K562 treated with DMSO at 1 percent for 4 hours (cell line): Measurements from ENCODE around the gene SBSN. TPM values are rescaled to one million over a fixed set of nuclear protein-coding genes. Genes with fewer than 3 reads are reported as not detected.

Experiments used
- total RNA-seq: library from RNA; unstranded; fragments of 300-600 nt; gene quantifications from 2 replicates; pipeline ENCODE4 v1.2.3, GENCODE V29; 2022; ENCODE audit not compliant: insufficient read depth

The SBSN gene, protein sequence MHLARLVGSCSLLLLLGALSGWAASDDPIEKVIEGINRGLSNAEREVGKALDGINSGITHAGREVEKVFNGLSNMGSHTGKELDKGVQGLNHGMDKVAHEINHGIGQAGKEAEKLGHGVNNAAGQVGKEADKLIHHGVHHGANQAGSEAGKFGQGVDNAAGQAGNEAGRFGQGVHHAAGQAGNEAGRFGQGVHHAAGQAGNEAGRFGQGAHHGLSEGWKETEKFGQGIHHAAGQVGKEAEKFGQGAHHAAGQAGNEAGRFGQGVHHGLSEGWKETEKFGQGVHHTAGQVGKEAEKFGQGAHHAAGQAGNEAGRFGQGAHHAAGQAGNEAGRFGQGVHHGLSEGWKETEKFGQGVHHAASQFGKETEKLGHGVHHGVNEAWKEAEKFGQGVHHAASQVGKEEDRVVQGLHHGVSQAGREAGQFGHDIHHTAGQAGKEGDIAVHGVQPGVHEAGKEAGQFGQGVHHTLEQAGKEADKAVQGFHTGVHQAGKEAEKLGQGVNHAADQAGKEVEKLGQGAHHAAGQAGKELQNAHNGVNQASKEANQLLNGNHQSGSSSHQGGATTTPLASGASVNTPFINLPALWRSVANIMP
- total RNA-seq = not detected in 2 replicates

DNA sequence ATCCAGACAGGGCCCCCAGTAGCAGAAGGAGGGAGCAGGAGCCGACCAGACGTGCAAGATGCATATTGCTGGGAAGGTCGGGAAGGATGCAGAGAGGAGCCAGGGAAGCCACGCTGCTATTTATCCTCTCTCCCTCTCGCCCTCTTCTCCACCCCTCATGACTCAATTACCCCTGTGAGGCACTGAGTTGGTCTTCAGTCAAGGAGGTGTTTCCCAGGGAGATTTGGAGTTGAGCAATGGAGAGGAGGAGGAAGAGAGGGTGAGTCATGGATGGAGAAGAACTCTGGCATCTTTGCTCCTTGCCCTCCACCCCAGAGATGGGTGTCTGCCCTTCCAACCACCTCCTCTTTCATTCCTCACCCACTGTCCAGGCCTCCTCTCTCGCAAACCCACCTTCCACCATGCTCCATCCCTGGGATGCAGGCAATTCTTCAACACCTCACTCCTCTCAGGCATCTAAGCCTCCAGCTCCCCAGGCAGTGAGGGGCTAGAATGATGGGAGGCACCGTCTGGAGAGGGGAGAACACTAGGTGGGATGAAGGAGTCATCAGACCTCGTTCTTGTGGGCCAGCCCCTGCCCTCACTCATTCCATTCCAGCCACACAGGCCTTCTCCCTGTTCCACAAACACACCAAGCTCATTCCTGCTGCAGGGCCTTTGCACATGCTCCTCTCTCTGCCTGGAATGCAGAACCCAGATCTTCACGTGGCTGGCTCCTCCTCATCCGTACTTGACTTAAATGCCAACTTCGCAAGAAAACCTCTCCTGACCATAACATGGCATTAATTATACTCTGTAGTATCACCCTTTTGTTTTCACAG lies at the start of gene SBSN:
TSS of gene SBSN (minus strand) at position 94 of the 821 bp plus-strand sequence. CDS start at position 64, 30 bp downstream.

DNA sequence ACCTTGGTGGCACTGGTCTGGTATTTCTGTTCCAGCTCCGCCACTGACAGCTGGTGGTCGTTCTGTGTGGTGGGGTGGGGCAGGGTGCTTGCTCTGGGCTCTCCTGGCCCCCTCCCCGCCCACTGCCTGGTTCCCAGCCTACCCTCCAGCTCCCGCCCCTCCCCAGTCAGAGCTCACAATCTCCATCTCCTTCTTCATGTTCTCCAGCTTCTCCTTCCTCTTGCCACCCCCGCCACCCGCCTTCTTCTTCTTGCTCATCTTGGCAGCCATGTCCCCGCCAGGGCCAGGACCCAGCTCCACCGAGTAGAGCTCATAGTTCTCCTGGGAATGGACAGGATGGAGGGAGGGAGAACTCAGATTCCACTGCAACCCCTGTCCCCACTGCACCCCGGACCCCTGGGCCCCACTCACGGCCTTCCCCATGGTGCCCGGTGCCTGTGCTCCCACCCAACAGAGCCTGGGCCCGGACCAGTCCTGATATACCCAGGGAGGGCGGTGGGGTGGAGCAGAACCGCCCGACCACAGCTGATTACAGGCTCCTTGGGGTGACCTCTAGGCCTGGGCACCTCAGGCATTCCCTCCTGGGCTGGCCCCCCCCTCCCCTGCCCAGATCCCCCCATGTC lies 35.2 kb upstream of the SBSN start, which contains the start of gene ATP4A:
TSS of gene ATP4A (minus strand) at position 452 of the 623 bp plus-strand sequence. CDS start at position 423, 29 bp downstream.

DNA sequence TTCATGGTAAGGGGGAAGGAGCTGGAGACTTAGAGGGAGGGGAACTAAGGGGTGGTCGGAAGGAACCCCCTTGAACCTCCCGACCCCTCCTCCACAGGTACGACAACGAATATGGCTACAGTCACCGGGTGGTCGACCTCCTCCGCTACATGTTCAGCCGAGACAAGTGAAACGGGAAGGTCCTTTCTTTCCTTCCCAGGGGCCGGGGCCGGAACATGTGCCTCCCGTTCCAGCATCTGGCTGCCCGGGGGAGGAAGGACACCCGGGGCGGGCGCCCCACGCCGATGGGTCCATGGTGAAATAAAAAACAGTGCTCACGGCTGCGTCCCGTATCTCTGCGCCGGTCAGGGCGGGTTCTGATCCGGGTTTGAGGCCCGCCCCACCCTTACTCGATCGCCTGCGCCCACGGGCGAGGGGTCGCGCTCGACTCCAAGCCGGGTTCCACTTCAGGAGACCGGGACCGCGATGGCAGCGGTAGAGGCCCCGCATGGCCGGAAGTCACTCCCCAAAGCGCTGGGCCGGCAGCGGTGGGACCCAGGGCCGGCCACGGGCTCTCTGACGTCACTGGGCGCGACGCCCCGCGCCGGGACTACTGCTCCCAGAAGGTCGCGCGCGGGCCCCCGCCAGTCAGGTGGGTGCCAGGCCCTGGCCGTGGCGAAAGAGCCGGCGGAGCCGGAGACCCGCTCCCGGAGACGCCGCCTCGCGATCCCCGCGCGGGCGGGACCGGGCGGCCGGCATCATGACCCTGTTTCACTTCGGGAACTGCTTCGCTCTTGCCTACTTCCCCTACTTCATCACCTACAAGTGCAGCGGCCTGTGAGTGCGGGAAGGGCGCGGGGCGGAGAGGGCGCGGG lies 17.1 kb upstream of the SBSN start, which contains the start of gene TMEM147:
TSS of gene TMEM147 (plus strand) at position 626 of the 854 bp plus-strand sequence. CDS start at position 740, 114 bp downstream.

GRCh38 chr19:35533201-35533821 lies 5.2 kb upstream of the SBSN start, which contains the start of gene GAPDHS:
Gene GAPDHS (plus strand): TSS chr19:35533456. CDS start chr19:35533528, 72 bp downstream.

GRCh38 chr19:35513628-35514281 lies 14.4 kb downstream of the SBSN start, which contains the start of gene DMKN:
Gene DMKN (minus strand): TSS chr19:35513649. CDS start chr19:35513475, 174 bp downstream.

DNA sequence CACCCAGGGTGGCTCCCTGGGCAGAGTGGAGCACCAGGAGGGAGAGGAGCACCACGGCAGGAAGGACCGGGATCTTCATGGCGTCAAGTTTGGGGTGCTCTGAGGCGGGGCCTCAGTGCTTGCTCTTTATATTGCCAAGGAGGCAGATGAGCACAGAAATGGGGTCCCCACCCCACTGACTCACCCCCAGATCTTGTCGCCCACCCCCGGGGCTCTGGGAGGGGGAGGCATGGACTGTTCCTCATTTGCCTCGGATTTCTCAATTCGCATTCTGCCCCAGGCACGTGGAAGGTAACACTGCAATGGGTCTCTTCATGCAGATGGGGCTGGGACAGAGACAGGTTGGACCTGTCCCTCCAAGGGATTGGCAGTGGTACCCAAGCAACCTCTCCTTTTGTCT lies 37.7 kb downstream of the SBSN start, which contains the start of gene KRTDAP:
TSS of gene KRTDAP (minus strand) at position 101 of the 400 bp plus-strand sequence. CDS start at position 79, 22 bp downstream.

Other genes with a start within 250 kb of the SBSN start
- gene HAMP, start 245.8 kb downstream of the SBSN start, total RNA-seq = 3.5 and 5.3 TPM in 2 replicates
- 0.54 and 1.9 TPM in 2 replicates for gene MAG, start 236.2 kb downstream of the SBSN start, total RNA-seq
- 5.8 and 9.1 TPM in 2 replicates for gene CD22, start 199.1 kb downstream of the SBSN start, total RNA-seq
- not detected in 2 replicates for gene FFAR1, start 180.4 kb downstream of the SBSN start, total RNA-seq
- not detected in 2 replicates for gene FFAR3, start 169.9 kb downstream of the SBSN start, total RNA-seq
- not detected in 2 replicates for gene GPR42, start 157.2 kb downstream of the SBSN start, total RNA-seq
- not detected in 2 replicates for gene FFAR2, start 80.1 kb downstream of the SBSN start, total RNA-seq
- not detected in 2 replicates for gene KRTDAP, start 37.8 kb downstream of the SBSN start, total RNA-seq
- not detected in 2 replicates for gene DMKN, start 14.7 kb downstream of the SBSN start, total RNA-seq
- gene GAPDHS, start 5.1 kb upstream of the SBSN start, total RNA-seq = not detected in 2 replicates
- gene TMEM147, start 17.3 kb upstream of the SBSN start, total RNA-seq = 120 and 136 TPM in 2 replicates
- not detected in 2 replicates for gene ATP4A, start 35.3 kb upstream of the SBSN start, total RNA-seq
- gene PMIS2, start 57.9 kb upstream of the SBSN start, total RNA-seq = not detected in 2 replicates
- 21.1 and 22.2 TPM in 2 replicates for gene HAUS5, start 84.4 kb upstream of the SBSN start, total RNA-seq
- 186 and 211 TPM in 2 replicates for gene RBM42, start 100.7 kb upstream of the SBSN start, total RNA-seq
- not detected in 2 replicates for gene ETV2, start 113.4 kb upstream of the SBSN start, total RNA-seq
- 1,092 TPM in 2 replicates for gene COX6B1, start 120.0 kb upstream of the SBSN start, total RNA-seq
- not detected in 2 replicates for gene UPK1A, start 138.2 kb upstream of the SBSN start, total RNA-seq
- gene ZBTB32, start 176.2 kb upstream of the SBSN start, total RNA-seq = not detected in 2 replicates
- gene KMT2B, start 189.7 kb upstream of the SBSN start, total RNA-seq = 21.9 and 25.7 TPM in 2 replicates
- 6.4 and 16.4 TPM in 2 replicates for gene IGFLR1, start 214.1 kb upstream of the SBSN start, total RNA-seq
- gene U2AF1L4, start 217.1 kb upstream of the SBSN start, total RNA-seq = 4.8 and 6.9 TPM in 2 replicates
- gene PSENEN, start 217.3 kb upstream of the SBSN start, total RNA-seq = 34.5 and 42.2 TPM in 2 replicates
- 12.4 and 14.7 TPM in 2 replicates for gene LIN37, start 220.3 kb upstream of the SBSN start, total RNA-seq
- gene HSPB6, start 228.7 kb upstream of the SBSN start, total RNA-seq = 0.99 and 1.4 TPM in 2 replicates
- 12.2 and 14.9 TPM in 2 replicates for gene PROSER3, start 229.9 kb upstream of the SBSN start, total RNA-seq
- 1.3 and 3.2 TPM in 2 replicates for gene ARHGAP33, start 247.3 kb upstream of the SBSN start, total RNA-seq